ENCODE results near the gene IMMP1L. TPM values are rescaled to one million over a fixed set of nuclear protein-coding genes. Genes with fewer than 3 reads are reported as not detected.

IMMP1L gene
- total and polyA plus RNA-seq, 10 of the 15 experiments (the other 5 are each of a cell fraction or from before 2014, with no cell fraction given): 29.4 to 145 (median 85.8) TPM

GRCh38 chr11:31509429-31510345 is at the start of gene IMMP1L, which contains the start of gene ELP4 (continued):
- TF ChIP-seq REST (IDR thresholded peaks at IDR 0.05; ENCODE audit: low read depth, low read length) (no peak), RFX5 (IDR thresholded peaks at IDR 0.05; ENCODE audit: low read depth, low read length) (peak; percentile 67; the same call in 1 of the 2 replicates), CBFB (IDR thresholded peaks at IDR 0.05; ENCODE audit: low read depth) (peak; percentile 58; the same call in 1 of the 2 replicates), ZNF217 (IDR thresholded peaks at IDR 0.05) (no peak), POLR2AphosphoS2 (IDR thresholded peaks at IDR 0.05; ENCODE audit: low read depth, low read length) (peak; percentile 44; the same call in 1 of the 2 replicates), ATF2 (IDR thresholded peaks at IDR 0.05; ENCODE audit: low read length) (no peak), BCLAF1 (IDR thresholded peaks at IDR 0.05) (no peak), GATAD2B (conservative IDR thresholded peaks at IDR 0.05; ENCODE audit: low read depth) (no peak), SMARCA5 (IDR thresholded peaks at IDR 0.05) (no peak), TCF12 (IDR thresholded peaks at IDR 0.05; ENCODE audit: low read depth, low read length) (peak; percentile 42; the same call in 1 of the 2 replicates), CREB1 (IDR thresholded peaks at IDR 0.05; ENCODE audit: low read depth) (peak; percentile 82), BACH1 (IDR thresholded peaks at IDR 0.05; ENCODE audit: borderline replicate concordance) (no peak), POLR2AphosphoS5 (IDR thresholded peaks at IDR 0.05; ENCODE audit: low read length) (peak; percentile 90), NRF1 (conservative IDR thresholded peaks at IDR 0.05; ENCODE audit: low read depth, low read length) (no peak; the same call in 1 of the 2 replicates), ZBTB4 (CRISPR knock-in tag; IDR thresholded peaks at IDR 0.05) (no peak), YBX1 (IDR thresholded peaks at IDR 0.05) (no peak), IKZF1 (conservative IDR thresholded peaks at IDR 0.05) (peak; percentile 36), STAT1 (conservative IDR thresholded peaks at IDR 0.05) (no peak), TCF3 (IDR thresholded peaks at IDR 0.05; ENCODE audit: borderline replicate concordance, insufficient read depth, low read depth, low read length) (no peak)

Data from GM12878 (cell line).